WTC11 (cell line): Measurements from ENCODE around the gene TIMM13.

ENCODE experiments used
- ATF2 ChIP-seq: sonication (generic); formaldehyde crosslinking; IDR thresholded peaks from 2 replicates; pipeline ENCODE4 v1.8.1; 2022; ENCODE audit warnings: low read depth, missing genetic modification reagents, borderline replicate concordance
- CREB1 ChIP-seq: sonication (generic); formaldehyde crosslinking; IDR thresholded peaks from 2 replicates; pipeline ENCODE4 v1.8.0; 2023; ENCODE audit warnings: mild to moderate bottlenecking, missing genetic modification reagents
- CTCF ChIP-seq: fragments of 200-600 bp; IDR thresholded peaks from 2 replicates; pipeline ENCODE4 v1.8.0; 2022; ENCODE audit warnings: antibody characterized with exemption
- E2F4 ChIP-seq: sonication (generic); formaldehyde crosslinking; IDR thresholded peaks from 2 replicates; pipeline ENCODE4 v1.8.1; 2022; ENCODE audit warnings: low read depth, mild to moderate bottlenecking, moderate library complexity, missing genetic modification reagents, borderline replicate concordance
- ERG ChIP-seq: fragments of 250-450 bp; sonication (Bioruptor Pico); IDR thresholded peaks from 2 replicates; pipeline ENCODE4 v1.8.0; 2021; ENCODE audit warnings: mild to moderate bottlenecking
- JUN ChIP-seq: sonication (generic); formaldehyde crosslinking; IDR thresholded peaks from 2 replicates; pipeline ENCODE4 v1.8.0; 2023; ENCODE audit warnings: mild to moderate bottlenecking, missing genetic modification reagents
- MAX ChIP-seq: sonication (generic); formaldehyde crosslinking; IDR thresholded peaks from 2 replicates; pipeline ENCODE4 v1.8.0; 2022; ENCODE audit warnings: mild to moderate bottlenecking, missing genetic modification reagents
- NFYB ChIP-seq: sonication (generic); formaldehyde crosslinking; conservative IDR thresholded peaks from 2 replicates; pipeline ENCODE4 v1.8.0; 2022; ENCODE audit warnings: low read depth, missing genetic modification reagents
- NR2C2 ChIP-seq: sonication (generic); formaldehyde crosslinking; IDR thresholded peaks from 2 replicates; pipeline ENCODE4 v1.8.0; 2022; ENCODE audit warnings: mild to moderate bottlenecking, missing genetic modification reagents
- TEAD4 ChIP-seq: sonication (generic); formaldehyde crosslinking; IDR thresholded peaks from 2 replicates; pipeline ENCODE4 v1.8.0; 2022; ENCODE audit warnings: mild to moderate bottlenecking, missing genetic modification reagents
- TP53 ChIP-seq: sonication (generic); formaldehyde crosslinking; IDR thresholded peaks from 2 replicates; pipeline ENCODE4 v1.8.1; 2023; ENCODE audit warnings: mild to moderate bottlenecking, missing genetic modification reagents
- ZNF423 ChIP-seq: fragments of 250-450 bp; sonication (Bioruptor Pico); IDR thresholded peaks from 2 replicates; pipeline ENCODE4 v2.1.2; 2022; ENCODE audit warnings: mild to moderate bottlenecking, moderate library complexity

GRCh38 chr19:2438178-2438577 lies 10.8 kb upstream of the TIMM13 start:
- TF ChIP-seq TEAD4 (no peak), TP53 (no peak), NFYB (no peak), CTCF (no peak), ZNF423 (CRISPR knock-in tag) (no peak), JUN (CRISPR knock-in tag) (no peak), ERG (CRISPR knock-in tag) (no peak), E2F4 (no peak), ATF2 (CRISPR knock-in tag) (no peak), MAX (CRISPR knock-in tag) (no peak), CREB1 (no peak), NR2C2 (CRISPR knock-in tag) (no peak)
